NCI-H1930 (cell line): ENCODE data around the gene CDSN.
A peak's percentile ranks its signal among the peaks of the same experiment; 100 is the strongest.
"Not testable (repeated sequence)": the region's sequence is repeated elsewhere in the genome, so short reads cannot be mapped to it uniquely, and the experiment has no call there.

Source experiments
- DNase-seq, 2 experiments: peaks; one replicate each; lab custom pipeline; 2025; lab: John Stamatoyannopoulos, UW

The CDSN gene

GRCh38 chr6:31086788-31087440 lies 33.3 kb downstream of the CDSN start:
- DNase-seq = no peak

DNA sequence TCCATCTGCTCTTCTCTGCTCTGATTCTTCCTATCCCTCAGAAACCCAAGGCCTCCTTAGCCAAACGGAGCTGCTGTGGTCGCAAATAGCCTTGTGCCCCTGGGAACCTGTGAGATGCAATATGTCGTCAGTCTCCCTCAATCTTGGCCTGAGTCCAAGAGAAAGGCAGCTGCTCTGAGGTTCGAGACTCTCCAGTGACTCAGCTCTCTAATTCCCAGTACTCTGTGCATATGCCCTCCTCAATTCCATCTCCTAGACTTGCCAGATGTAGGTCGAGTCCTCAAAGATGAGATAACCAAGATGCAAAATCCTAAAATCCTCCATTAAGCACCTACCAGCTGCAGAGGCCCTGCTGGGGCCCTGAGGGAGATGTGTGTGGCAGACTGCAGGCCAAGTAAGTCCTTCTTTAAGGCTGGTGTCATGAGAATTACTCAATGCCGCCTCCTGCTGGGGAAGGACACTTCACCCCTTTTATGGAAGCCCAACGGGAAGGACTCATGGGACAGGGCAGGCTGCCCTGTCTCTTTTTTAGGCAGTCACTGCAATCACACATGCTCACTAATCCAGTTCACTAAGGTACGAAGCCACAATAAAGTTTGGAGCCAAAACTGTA lies 36.4 kb downstream of the CDSN start:
- no peak for DNase-seq

- no peak for DNase-seq
These were observed 38.4 kb downstream of the CDSN start for GRCh38 chr6:31081872-31082271.

GRCh38 chr6:31079656-31080261 lies 40.5 kb downstream of the CDSN start:
- DNase-seq = peak; percentile 28 to 56

DNA sequence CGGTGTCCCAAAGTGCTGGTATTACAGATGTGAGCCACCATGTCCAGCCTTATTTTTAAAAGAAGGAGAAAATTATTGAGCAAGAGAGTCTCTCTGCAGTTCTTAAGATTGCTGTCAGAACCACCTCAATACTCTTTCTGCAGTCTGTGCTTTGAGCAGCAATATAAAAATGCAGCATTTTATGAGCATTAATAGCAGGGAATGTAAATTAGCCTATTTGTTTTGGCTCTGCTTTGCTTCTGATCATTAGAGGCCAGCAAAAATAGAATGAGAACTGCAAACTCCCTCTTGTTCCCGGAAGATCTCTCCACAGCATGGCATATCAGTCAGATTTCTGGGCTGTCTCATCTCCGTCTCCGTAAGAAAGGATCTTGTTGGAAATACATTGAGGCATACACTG lies 43.6 kb downstream of the CDSN start:
- DNase-seq = no peak

DNA sequence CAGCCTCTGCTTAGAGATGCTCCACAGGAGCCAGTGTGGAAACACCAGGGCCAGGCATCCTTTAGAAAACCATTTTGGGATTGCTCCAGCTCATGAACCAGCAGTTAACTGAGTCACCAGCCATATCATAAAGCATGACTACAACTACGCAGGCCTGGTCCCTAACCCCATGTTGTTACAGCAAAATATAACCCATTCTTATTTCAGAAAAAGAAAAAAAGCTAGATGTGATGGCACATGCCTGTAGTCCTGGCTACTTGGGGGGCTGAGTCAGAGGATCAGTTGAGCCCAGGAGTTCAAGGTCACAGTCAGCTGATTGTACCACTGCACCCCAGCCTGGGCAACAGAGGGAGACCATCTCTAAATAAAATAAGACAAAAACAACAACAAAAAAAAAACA lies 44.7 kb downstream of the CDSN start:
- no peak for DNase-seq

DNA sequence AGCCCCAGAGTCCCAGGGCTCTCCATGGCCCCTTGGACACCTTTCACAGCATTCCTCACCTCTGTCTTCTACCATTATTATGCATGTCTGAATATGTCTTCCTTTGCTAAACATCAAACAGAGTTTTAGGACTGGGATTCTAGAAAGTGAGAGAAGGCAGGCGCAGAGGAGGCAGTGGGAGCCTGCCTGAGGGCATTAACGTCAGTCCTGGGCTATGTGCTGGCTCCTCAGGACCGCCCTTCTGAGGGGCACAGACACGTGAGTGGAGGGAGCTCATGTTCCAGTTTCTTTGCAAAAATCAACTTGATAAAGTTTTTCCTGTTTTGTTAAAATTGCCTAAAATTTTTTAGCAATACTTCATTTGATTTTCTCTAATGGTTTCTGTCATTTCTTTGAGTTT lies 45.8 kb downstream of the CDSN start:
- no peak for DNase-seq

DNA sequence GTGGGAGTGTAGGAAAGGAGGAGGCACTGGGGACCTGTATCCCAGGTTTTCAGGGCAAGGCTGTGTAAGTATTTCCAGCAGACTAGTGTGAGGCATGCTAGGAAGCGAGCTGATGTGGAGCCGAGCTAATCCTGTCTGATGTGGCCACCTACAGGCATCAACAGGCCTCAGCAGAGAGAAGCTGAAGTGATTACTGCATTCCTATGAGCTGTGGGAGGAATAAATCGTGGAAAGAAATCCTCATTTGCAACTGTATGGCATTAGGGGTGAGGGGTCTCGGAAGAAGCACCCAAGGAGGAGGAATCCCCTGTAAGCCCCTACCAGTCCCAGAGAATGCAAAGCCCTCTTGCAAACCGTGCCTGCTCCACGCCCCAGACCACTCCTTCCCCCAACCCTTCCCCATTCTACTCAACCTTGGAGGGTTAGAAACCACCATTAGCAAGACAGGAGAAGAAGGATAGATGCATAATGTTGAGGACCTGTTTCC lies 49.5 kb downstream of the CDSN start:
- peak; percentile 22 to 44 for DNase-seq

GRCh38 chr6:31068669-31069340 lies 51.4 kb downstream of the CDSN start:
- DNase-seq = peak; percentile 47 to 56

DNA sequence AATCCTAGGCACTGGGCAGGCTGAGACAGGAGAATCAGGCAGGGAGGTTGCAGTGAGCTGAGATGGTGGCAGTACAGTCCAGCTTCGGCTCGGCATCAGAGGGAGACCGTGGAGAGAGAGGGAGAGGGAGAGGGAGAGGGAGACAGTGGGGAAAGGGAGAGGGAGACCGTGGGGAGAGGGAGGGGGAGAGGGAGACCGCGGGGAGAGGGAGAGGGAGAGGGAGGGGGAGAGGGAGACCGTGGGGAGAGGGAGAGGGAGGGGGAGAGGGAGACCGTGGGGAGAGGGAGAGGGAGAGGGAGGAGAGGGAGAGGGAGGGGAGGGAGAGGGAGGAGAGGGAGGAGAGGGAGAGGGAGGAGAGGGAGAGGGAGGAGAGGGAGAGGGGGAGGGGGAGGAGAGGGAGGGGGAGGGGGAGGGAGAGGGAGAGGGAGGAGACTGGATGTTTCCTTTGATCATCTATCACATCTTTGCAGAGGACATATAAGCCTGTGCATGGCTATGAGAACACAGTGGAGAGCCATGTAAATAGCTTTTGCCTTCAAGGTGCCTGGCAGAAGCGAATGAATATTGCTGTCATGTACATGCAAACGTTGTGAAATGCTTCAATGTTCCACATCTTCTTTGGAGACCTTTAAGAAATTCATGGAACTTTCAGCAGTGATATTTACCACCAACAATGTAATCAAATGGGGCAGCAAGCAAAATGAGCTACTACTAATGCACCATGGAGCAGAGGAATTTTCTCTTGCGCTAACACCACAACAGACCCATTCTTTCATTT lies 52.2 kb downstream of the CDSN start:
- not testable (repeated sequence) for DNase-seq

- not testable (repeated sequence) for DNase-seq
These were observed 53.2 kb downstream of the CDSN start for GRCh38 chr6:31067028-31067427.

DNA sequence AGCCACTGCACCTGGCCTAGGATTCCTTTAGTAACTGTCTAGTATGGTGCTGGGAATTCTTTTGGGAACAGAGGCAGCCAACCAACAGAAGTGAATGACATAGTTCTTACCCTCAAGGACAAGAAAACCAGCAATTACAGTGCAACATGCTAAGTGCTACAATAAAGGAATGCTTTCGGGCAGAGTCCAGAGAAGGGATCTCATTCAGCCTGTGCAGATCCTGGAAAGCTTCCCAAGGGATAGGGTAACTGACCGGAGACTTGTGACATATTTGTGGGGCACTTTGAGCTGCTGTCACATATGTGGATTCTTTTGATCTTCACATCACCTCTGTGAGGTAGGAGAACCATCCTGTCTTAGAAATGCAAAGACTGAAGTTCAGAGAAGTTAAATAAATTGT lies 54.7 kb downstream of the CDSN start:
- DNase-seq = no peak
